Brain pericyte (primary cell): ENCODE measurements around the gene SAFB2.
A peak's percentile ranks its signal among the peaks of the same experiment; 100 is the strongest.

ENCODE experiments used
- DNase-seq: peaks from one replicate; pipeline ENCODE4 v3.0.0-alpha.2; 2012; ENCODE audit warnings: low read depth, low spot score

The SAFB2 gene

GRCh38 chr19:5622465-5623396 lies at the start of gene SAFB2, which contains the start of gene SAFB:
TSS of gene SAFB2 (minus strand) at chr19:5622776. CDS start at chr19:5622715, 61 bp downstream.
TSS of gene SAFB (plus strand) at chr19:5623083. CDS start at chr19:5623206, 123 bp downstream.
- peak; percentile 100 for DNase-seq

GRCh38 chr19:5671600-5671999 lies 49.0 kb upstream of the SAFB2 start:
- no peak for DNase-seq

GRCh38 chr19:5669212-5669611 lies 46.6 kb upstream of the SAFB2 start:
- no peak for DNase-seq

- DNase-seq, result no peak
These were observed 45.2 kb upstream of the SAFB2 start for GRCh38 chr19:5667751-5668271.

- DNase-seq, result no peak
These were observed 44.5 kb upstream of the SAFB2 start for GRCh38 chr19:5666921-5667610.

- no peak for DNase-seq
These were observed 43.4 kb upstream of the SAFB2 start for GRCh38 chr19:5665781-5666513.

GRCh38 chr19:5664515-5664914 lies 41.9 kb upstream of the SAFB2 start:
- DNase-seq, result no peak

GRCh38 chr19:5663904-5664303 lies 41.3 kb upstream of the SAFB2 start:
- DNase-seq, result no peak

- no peak for DNase-seq
These were observed 38.9 kb upstream of the SAFB2 start for GRCh38 chr19:5661483-5661882.

GRCh38 chr19:5655412-5655811 lies 32.8 kb upstream of the SAFB2 start:
- no peak for DNase-seq

GRCh38 chr19:5654931-5655330 lies 32.4 kb upstream of the SAFB2 start:
- DNase-seq, result no peak

- no peak for DNase-seq
These were observed 29.7 kb upstream of the SAFB2 start for GRCh38 chr19:5652261-5652660.

GRCh38 chr19:5651361-5651760 lies 28.8 kb upstream of the SAFB2 start:
- no peak for DNase-seq

GRCh38 chr19:5648464-5648863 lies 25.9 kb upstream of the SAFB2 start:
- DNase-seq, result no peak

- DNase-seq, result no peak
These were observed 24.1 kb upstream of the SAFB2 start for GRCh38 chr19:5646703-5647102.

GRCh38 chr19:5645409-5645808 lies 22.8 kb upstream of the SAFB2 start:
- no peak for DNase-seq

GRCh38 chr19:5644037-5644436 lies 21.5 kb upstream of the SAFB2 start:
- DNase-seq, result no peak

- no peak for DNase-seq
These were observed 20.5 kb upstream of the SAFB2 start for GRCh38 chr19:5643060-5643459.

- DNase-seq, result no peak
These were observed 19.6 kb upstream of the SAFB2 start for GRCh38 chr19:5642204-5642603.

GRCh38 chr19:5641171-5641570 lies 18.6 kb upstream of the SAFB2 start:
- DNase-seq, result no peak

GRCh38 chr19:5637971-5638370 lies 15.4 kb upstream of the SAFB2 start:
- DNase-seq, result no peak

- no peak for DNase-seq
These were observed 12.9 kb upstream of the SAFB2 start for GRCh38 chr19:5635427-5635826.
